ENCODE measurements around the gene NFKBIE. TPM values are rescaled to one million over a fixed set of nuclear protein-coding genes. Genes with fewer than 3 reads are reported as not detected.

NFKBIE gene
- total RNA-seq, 6 donors from 2014 or later, result 7.8 to 27.0 (median 13.6) TPM

DNA sequence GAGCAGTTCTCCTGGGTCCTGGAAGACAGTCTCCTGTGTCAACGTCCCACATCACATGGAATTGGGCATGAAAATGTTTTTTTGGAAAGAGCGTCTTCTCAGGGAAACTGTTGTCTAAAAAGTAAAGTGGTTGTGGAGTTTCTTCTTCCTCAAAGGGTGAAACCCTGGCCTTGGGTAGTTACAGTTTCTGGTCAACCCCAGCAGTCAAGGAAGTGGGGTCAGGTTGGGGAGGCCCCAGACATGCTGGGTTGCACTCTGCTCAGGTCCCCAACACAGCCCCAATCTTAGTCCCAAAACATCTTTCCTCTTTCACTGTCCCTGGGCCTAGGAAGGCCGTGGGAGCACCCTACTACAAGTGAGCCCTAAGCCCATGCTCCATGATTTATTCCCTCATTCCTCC, 996 bp upstream of the NFKBIE start:
- H3K27ac ChIP-seq, result no peak overlapping the region
- H3K4me3 ChIP-seq, result no peak overlapping the region
- H3K36me3 ChIP-seq, result peaks cover 0 to 5% (median 3%) of the 10 kb centered on the region in 4 donors
- H3K9me3 ChIP-seq, result no peaks in the 10 kb centered on the region
- WGBS, 2 donors, result 80 to 82% methylated on average over 3 of the region's 3 CpGs
- no peak for TF ChIP-seq EP300 (IDR thresholded peaks at IDR 0.05)
- TF ChIP-seq POLR2A (IDR thresholded peaks at IDR 0.05), result no peak
- TF ChIP-seq POLR2AphosphoS5 (IDR thresholded peaks at IDR 0.05), result no peak
- TF ChIP-seq, protein P1, sequence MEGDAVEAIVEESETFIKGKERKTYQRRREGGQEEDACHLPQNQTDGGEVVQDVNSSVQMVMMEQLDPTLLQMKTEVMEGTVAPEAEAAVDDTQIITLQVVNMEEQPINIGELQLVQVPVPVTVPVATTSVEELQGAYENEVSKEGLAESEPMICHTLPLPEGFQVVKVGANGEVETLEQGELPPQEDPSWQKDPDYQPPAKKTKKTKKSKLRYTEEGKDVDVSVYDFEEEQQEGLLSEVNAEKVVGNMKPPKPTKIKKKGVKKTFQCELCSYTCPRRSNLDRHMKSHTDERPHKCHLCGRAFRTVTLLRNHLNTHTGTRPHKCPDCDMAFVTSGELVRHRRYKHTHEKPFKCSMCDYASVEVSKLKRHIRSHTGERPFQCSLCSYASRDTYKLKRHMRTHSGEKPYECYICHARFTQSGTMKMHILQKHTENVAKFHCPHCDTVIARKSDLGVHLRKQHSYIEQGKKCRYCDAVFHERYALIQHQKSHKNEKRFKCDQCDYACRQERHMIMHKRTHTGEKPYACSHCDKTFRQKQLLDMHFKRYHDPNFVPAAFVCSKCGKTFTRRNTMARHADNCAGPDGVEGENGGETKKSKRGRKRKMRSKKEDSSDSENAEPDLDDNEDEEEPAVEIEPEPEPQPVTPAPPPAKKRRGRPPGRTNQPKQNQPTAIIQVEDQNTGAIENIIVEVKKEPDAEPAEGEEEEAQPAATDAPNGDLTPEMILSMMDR (IDR thresholded peaks at IDR 0.05), result no peak
- peaks cover 36 to 46% (median 40%) of the 10 kb centered on the region in 4 donors for H3K4me1 ChIP-seq
- DNase-seq (no peak), ATAC-seq (ENCODE audit: low FRiP score in 2 of 2) (no peak)
- peaks cover 0 to 15% (median 9%) of the 10 kb centered on the region in 4 donors for H3K27me3 ChIP-seq

DNA sequence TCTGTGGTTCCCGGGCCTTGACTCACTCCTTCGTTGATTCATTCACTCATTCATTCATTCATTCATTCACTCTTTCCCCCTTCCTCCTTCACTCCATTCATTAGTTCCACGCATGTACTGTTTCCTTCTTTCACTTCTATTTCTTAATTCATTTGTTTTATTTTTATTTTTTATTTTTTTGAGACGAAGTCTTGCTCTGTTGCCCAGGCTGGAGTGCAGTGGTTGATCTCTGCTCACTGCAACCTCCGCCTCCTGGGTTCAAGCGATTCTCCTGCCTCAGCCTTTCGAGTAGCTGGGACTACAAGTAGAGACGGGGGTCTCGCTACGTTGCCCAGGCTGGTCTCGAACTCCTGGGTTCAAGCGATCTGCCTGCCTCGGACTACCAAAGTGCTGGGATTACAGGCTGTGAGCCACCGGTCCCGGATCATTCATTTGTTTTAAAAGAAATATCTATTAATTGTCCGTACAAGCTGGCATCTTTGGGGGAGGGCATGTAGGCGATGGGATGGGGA, 427 bp upstream of the NFKBIE start:
- WGBS, 2 donors, result 65% methylated on average over 17 of the region's 17 CpGs
- H3K4me3 ChIP-seq, result peak overlapping the region in 3 of 4 donors; percentile 73 to 91 (median 78)
- H3K4me1 ChIP-seq, result peaks cover 36 to 40% (median 37%) of the 10 kb centered on the region in 4 donors
- TF ChIP-seq POLR2A (IDR thresholded peaks at IDR 0.05), result no peak
- TF ChIP-seq EP300 (IDR thresholded peaks at IDR 0.05), result no peak
- no peak for TF ChIP-seq POLR2AphosphoS5 (IDR thresholded peaks at IDR 0.05)
- H3K27me3 ChIP-seq, result peaks cover 0 to 9% (median 7%) of the 10 kb centered on the region in 4 donors
- peak overlapping the region; percentile 85 to 92 (median 92) for H3K27ac ChIP-seq
- ATAC-seq (ENCODE audit: low FRiP score in 2 of 2) (no peak), DNase-seq (no peak)
- H3K36me3 ChIP-seq, result peaks cover 0 to 6% (median 4%) of the 10 kb centered on the region in 4 donors
- H3K9me3 ChIP-seq, result no peaks in the 10 kb centered on the region

DNA sequence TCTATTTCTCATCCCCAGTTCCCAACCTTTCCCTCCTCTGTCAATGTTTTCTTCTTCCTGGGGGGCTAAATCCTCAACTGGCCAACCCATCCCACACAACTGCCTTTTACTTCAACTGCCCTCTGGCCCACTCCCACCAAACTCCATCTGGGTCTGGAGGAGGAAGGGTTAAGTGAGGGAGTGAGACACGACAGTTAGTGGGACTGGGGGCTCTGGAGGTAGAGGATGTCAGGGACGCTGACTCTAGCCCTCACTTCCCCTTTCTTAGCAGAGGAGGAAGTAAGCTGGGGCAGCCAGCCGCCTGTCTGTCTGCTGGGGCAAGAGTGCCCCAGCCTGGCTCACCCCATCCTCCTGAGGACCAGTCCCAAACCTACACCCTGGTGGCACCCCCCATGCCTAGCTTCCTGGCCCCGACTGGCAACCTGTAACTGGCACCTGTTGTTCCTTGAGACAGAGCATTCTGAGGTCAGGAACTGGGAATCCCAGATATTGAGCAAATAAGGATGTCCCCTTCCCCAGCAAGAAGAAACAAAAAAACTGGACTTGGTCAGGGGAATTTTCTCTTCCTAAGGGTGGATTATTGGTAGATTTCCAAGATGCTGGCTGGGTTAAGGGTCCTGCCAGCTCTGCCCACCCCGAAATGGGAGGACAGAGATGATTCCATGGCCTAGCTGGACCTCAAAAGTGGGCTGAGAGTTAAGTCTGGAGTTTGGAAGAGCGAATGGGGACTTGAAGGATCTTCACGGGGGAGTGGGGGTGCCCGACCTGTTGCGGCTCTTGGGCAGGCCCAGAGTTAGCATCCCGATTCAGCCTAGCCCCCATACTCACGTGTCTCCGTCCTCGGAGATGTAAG, 971 bp downstream of the NFKBIE start:
- Histone ChIP-seq H3K36me3 (peaks cover 0 to 16% (median 14%) of the 10 kb centered on the region in 4 donors), H3K4me3 (peak overlapping the region; percentile 73 to 92 (median 84)), H3K9me3 (no peaks in the 10 kb centered on the region), H3K27ac (peak overlapping the region; percentile 85 to 92 (median 92)), H3K27me3 (no peaks in the 10 kb centered on the region), H3K4me1 (peaks cover 29 to 32% (median 30%) of the 10 kb centered on the region in 4 donors)
- ATAC-seq (ENCODE audit: low FRiP score in 2 of 2) (peak; percentile 42 to 54), DNase-seq (peak; percentile 26 to 84)
- TF ChIP-seq POLR2A (IDR thresholded peaks at IDR 0.05), result peak in 1 of 4 donors; percentile 24
- no peak for TF ChIP-seq POLR2AphosphoS5 (IDR thresholded peaks at IDR 0.05)
- TF ChIP-seq, protein P1 (IDR thresholded peaks at IDR 0.05), result no peak
- 2 to 4% methylated on average over 8 to 13 of the region's 13 CpGs for WGBS, 2 donors

DNA sequence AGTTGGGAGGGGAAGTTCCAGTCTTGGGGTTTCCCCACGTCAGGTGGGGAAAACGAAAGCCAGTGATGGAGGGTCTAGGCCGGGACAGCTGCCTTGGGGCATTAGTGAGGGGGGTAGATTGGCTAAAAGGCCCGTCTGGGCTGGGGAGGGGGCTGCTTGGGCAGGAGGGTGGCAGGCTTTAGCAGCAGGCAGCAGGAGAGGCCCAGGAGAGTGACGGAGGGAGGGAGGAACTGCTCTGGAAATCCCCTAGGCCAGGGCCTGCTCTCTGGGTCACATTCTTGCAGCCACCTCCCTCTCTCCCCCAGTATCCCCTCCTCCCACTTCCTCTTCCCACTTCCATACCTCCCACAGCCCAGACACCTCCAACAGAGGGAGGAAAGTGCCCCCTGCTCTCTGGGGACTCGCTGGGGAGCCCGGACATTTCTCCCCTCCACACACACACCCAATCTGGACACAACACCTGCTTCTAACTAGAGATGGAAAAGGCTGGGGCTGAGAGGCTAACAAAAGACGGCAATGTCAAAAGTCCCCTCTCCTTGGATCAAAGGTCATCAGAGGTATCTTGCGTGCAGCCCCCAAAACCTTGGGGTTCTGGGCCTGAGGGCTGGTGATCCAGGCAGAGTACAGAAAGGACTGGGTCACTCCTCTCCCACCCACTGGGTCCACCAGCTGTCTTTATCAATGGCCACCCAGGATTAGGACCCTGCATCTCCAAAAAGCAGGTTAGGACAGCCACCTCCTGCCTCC, 1.8 kb downstream of the NFKBIE start:
- peaks cover 0 to 24% (median 14%) of the 10 kb centered on the region in 4 donors for H3K36me3 ChIP-seq
- peak; percentile 21 to 67 for DNase-seq
- no peaks in the 10 kb centered on the region for H3K27me3 ChIP-seq
- H3K4me3 ChIP-seq, result peak overlapping the region in 3 of 4 donors; percentile 9 to 91 (median 78)
- 18 to 41% methylated on average over 7 to 9 of the region's 9 CpGs for WGBS, 2 donors
- TF ChIP-seq, protein P1 (IDR thresholded peaks at IDR 0.05), result no peak
- TF ChIP-seq EP300 (IDR thresholded peaks at IDR 0.05) (no peak), POLR2A (IDR thresholded peaks at IDR 0.05) (peak in 1 of 4 donors; percentile 12), POLR2AphosphoS5 (IDR thresholded peaks at IDR 0.05) (peak in 1 of 2 donors; percentile 19)
- no peaks in the 10 kb centered on the region for H3K9me3 ChIP-seq
- peak overlapping the region; percentile 43 to 92 (median 72) for H3K27ac ChIP-seq
- ATAC-seq (ENCODE audit: low FRiP score in 2 of 2), result peak; percentile 2 to 19
- peaks cover 29 to 32% (median 30%) of the 10 kb centered on the region in 4 donors for H3K4me1 ChIP-seq

All from upper lobe of left lung (tissue), 6 donors.